Astrocyte (in vitro differentiated cells and primary cell): ENCODE results near the gene ASTN1. TPM values are rescaled to one million over a fixed set of nuclear protein-coding genes. Genes with fewer than 3 reads are reported as not detected.

ENCODE experiments used
- DNase-seq: peaks from one replicate; pipeline ENCODE4 v3.0.0-alpha.2; 2010; ENCODE audit warnings: low read depth
- FAIRE-seq: peaks from 2 replicates; lab custom pipeline; 2011; peaks lifted over from hg19 to GRCh38; lab: Jason Lieb, UNC
- H2AFZ ChIP-seq: 2 replicates; pipeline ENCODE4 v1.6.0; 2012; ENCODE audit warnings: low read depth, low read length, inconsistent platforms
- H3K27ac ChIP-seq: 2 replicates; pipeline ENCODE4 v1.5.1; 2011; ENCODE audit warnings: low read depth, low read length, inconsistent platforms
- H3K27me3 ChIP-seq: 2 replicates; pipeline ENCODE4 v1.6.0; 2011; ENCODE audit warnings: low read length, inconsistent platforms; ENCODE audit not compliant: insufficient read depth
- H3K36me3 ChIP-seq: 2 replicates; pipeline ENCODE4 v1.5.1; 2011; ENCODE audit warnings: low read length, inconsistent platforms; ENCODE audit not compliant: insufficient read depth
- H3K4me1 ChIP-seq: 2 replicates; pipeline ENCODE4 v1.5.1; 2011; ENCODE audit warnings: low read length, inconsistent platforms; ENCODE audit not compliant: insufficient read depth
- H3K4me2 ChIP-seq: 2 replicates; pipeline ENCODE4 v1.6.0; 2012; ENCODE audit warnings: low read length, inconsistent platforms
- H3K4me3 ChIP-seq: 2 replicates; pipeline ENCODE4 v1.5.1; 2011; ENCODE audit warnings: low read depth, mild to moderate bottlenecking, low read length, inconsistent platforms; ENCODE audit not compliant: insufficient read depth
- H3K79me2 ChIP-seq: 2 replicates; pipeline ENCODE4 v1.6.0; 2012; ENCODE audit warnings: mild to moderate bottlenecking, low read length, inconsistent platforms; ENCODE audit not compliant: insufficient read depth
- H3K9ac ChIP-seq: 2 replicates; pipeline ENCODE4 v1.6.0; 2012; ENCODE audit warnings: mild to moderate bottlenecking, low read length, inconsistent platforms
- H3K9me3 ChIP-seq: 2 replicates; pipeline ENCODE4 v1.5.1; 2012; ENCODE audit warnings: low read depth, mild to moderate bottlenecking, low read length, inconsistent platforms; ENCODE audit not compliant: insufficient read depth
- H4K20me1 ChIP-seq: 2 replicates; pipeline ENCODE4 v1.6.0; 2012; ENCODE audit warnings: low read length, inconsistent platforms; ENCODE audit not compliant: insufficient read depth
- H3K27ac Mint-ChIP-seq: one replicate; pipeline ENCODE4 v1.8.0; 2021; ENCODE audit warnings: mild to moderate bottlenecking, mixed read lengths; ENCODE audit not compliant: unreplicated experiment
- H3K27me3 Mint-ChIP-seq: one replicate; pipeline ENCODE4 v1.8.0; 2021; ENCODE audit warnings: low read depth, mixed read lengths; ENCODE audit not compliant: unreplicated experiment
- H3K36me3 Mint-ChIP-seq: one replicate; pipeline ENCODE4 v1.8.0; 2021; ENCODE audit warnings: low read depth, mixed read lengths; ENCODE audit not compliant: unreplicated experiment
- H3K4me1 Mint-ChIP-seq: one replicate; pipeline ENCODE4 v1.8.0; 2021; ENCODE audit warnings: low read depth, mixed read lengths; ENCODE audit not compliant: unreplicated experiment
- H3K4me3 Mint-ChIP-seq: one replicate; pipeline ENCODE4 v1.8.0; 2021; ENCODE audit warnings: mild to moderate bottlenecking, moderate library complexity, mixed read lengths; ENCODE audit not compliant: unreplicated experiment
- H3K9me3 Mint-ChIP-seq: one replicate; pipeline ENCODE4 v1.8.0; 2021; ENCODE audit warnings: mild to moderate bottlenecking, mixed read lengths; ENCODE audit not compliant: unreplicated experiment
- CTCF ChIP-seq: IDR thresholded peaks from 2 replicates; pipeline ENCODE4 v1.5.1; 2011; ENCODE audit warnings: low read depth, mild to moderate bottlenecking, inconsistent platforms, low read length, moderate library complexity; ENCODE audit not compliant: insufficient read depth
- EZH2 ChIP-seq: IDR thresholded peaks from 2 replicates; pipeline ENCODE4 v1.6.1; 2012; ENCODE audit warnings: mild to moderate bottlenecking, low read length, inconsistent platforms; ENCODE audit not compliant: insufficient read depth
- total RNA-seq: library from RNA; stranded (reverse); gene quantifications from 2 replicates; pipeline ENCODE4 v1.2.1, GENCODE V29; 2021

Gene ASTN1
- total RNA-seq, 1 donor from 2014 or later = 0.50 TPM

- Histone ChIP-seq H3K27me3 (no peaks in the 10 kb centered on the region), H3K27ac (no peak overlapping the region)
- FAIRE-seq = no peak
Measured at GRCh38 chr1:176885341-176885740, 279.2 kb downstream of the ASTN1 start.

GRCh38 chr1:176884911-176885310, 279.6 kb downstream of the ASTN1 start:
- Histone ChIP-seq H3K27ac (no peak overlapping the region), H3K4me1 (no peaks in the 10 kb centered on the region), H3K9me3 (no peaks in the 10 kb centered on the region), H3K9ac (no peak overlapping the region), H3K4me2 (no peak overlapping the region), H4K20me1 (no peaks in the 10 kb centered on the region), H3K36me3 (no peaks in the 10 kb centered on the region), H2AFZ (no peak overlapping the region), H3K79me2 (no peaks in the 10 kb centered on the region), H3K27me3 (no peaks in the 10 kb centered on the region), H3K4me3 (no peak overlapping the region)
- TF ChIP-seq CTCF = no peak
- no peak for TF ChIP-seq EZH2
- Mint-ChIP-seq H3K4me3 (no peak overlapping the region), H3K4me1 (no peaks in the 10 kb centered on the region), H3K27ac (no peak overlapping the region), H3K27me3 (peaks cover 14% of the 10 kb centered on the region), H3K9me3 (no peaks in the 10 kb centered on the region), H3K36me3 (no peaks in the 10 kb centered on the region)
- DNase-seq (no peak), FAIRE-seq (no peak)

More at GRCh38 chr1:176885341-176885740, 279.2 kb downstream of the ASTN1 start:
- no peak overlapping the region for H2AFZ ChIP-seq
- DNase-seq = no peak
- no peaks in the 10 kb centered on the region for H4K20me1 ChIP-seq
- peaks cover 14% of the 10 kb centered on the region for H3K27me3 Mint-ChIP-seq
- H3K4me2 ChIP-seq = no peak overlapping the region
- H3K9me3 Mint-ChIP-seq = no peaks in the 10 kb centered on the region
- no peak overlapping the region for H3K4me3 Mint-ChIP-seq
- H3K4me1 ChIP-seq = no peaks in the 10 kb centered on the region
- H3K4me3 ChIP-seq = no peak overlapping the region
- no peaks in the 10 kb centered on the region for H3K36me3 Mint-ChIP-seq
- no peaks in the 10 kb centered on the region for H3K79me2 ChIP-seq
- H3K27ac Mint-ChIP-seq = no peak overlapping the region
- TF ChIP-seq CTCF = no peak
- no peak for TF ChIP-seq EZH2
- no peak overlapping the region for H3K9ac ChIP-seq
- H3K4me1 Mint-ChIP-seq = no peaks in the 10 kb centered on the region
- H3K9me3 ChIP-seq = no peaks in the 10 kb centered on the region
- H3K36me3 ChIP-seq = no peaks in the 10 kb centered on the region

GRCh38 chr1:176884286-176884685, 280.2 kb downstream of the ASTN1 start:
- Histone ChIP-seq H3K4me1 (no peaks in the 10 kb centered on the region), H3K27me3 (no peaks in the 10 kb centered on the region), H3K36me3 (no peaks in the 10 kb centered on the region), H3K79me2 (no peaks in the 10 kb centered on the region), H4K20me1 (no peaks in the 10 kb centered on the region), H3K9ac (no peak overlapping the region), H2AFZ (no peak overlapping the region), H3K9me3 (no peaks in the 10 kb centered on the region), H3K4me3 (no peak overlapping the region), H3K4me2 (no peak overlapping the region), H3K27ac (no peak overlapping the region)
- no peak overlapping the region for H3K27ac Mint-ChIP-seq
- peaks cover 14% of the 10 kb centered on the region for H3K27me3 Mint-ChIP-seq
- DNase-seq = no peak
- no peaks in the 10 kb centered on the region for H3K4me1 Mint-ChIP-seq
- H3K36me3 Mint-ChIP-seq = no peaks in the 10 kb centered on the region
- no peak overlapping the region for H3K4me3 Mint-ChIP-seq
- no peak for FAIRE-seq
- H3K9me3 Mint-ChIP-seq = no peaks in the 10 kb centered on the region
- TF ChIP-seq EZH2 (no peak), CTCF (no peak)
